Vagina (tissue), 2 donors: ENCODE measurements around the gene ARSG.

Source experiments
- POLR2A ChIP-seq, 2 donors: fragments of 450-650 bp; IDR thresholded peaks; one replicate each; pipeline ENCODE4 v1.6.1; 2017; ENCODE audit warnings: antibody characterized with exemption in 2 of 2, mild to moderate bottlenecking in 2 of 2, moderate library complexity in 2 of 2
- TF ChIP-seq, protein P1 (sequence below), 3 experiments: fragments of 450-650 bp in 2 of 3; fragments of 200-600 bp in 1 of 3; sonication (generic) in 1 of 3; IDR thresholded peaks; one replicate each; pipeline ENCODE4 v1.5.1; 2017 to 2019; ENCODE audit warnings: antibody characterized with exemption in 3 of 3, mild to moderate bottlenecking in 2 of 3, moderate library complexity in 2 of 3

DNA sequence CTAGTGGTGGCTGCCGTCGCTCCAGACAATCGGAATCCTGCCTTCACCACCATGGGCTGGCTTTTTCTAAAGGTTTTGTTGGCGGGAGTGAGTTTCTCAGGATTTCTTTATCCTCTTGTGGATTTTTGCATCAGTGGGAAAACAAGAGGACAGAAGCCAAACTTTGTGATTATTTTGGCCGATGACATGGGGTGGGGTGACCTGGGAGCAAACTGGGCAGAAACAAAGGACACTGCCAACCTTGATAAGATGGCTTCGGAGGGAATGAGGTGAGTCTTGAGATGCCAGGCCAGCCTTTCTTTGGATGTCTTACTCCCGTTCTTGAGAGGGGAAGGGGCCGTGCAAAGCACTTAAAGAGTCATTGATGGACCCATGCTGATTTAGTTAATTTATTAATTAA lies 16.1 kb downstream of the ARSG start:
- TF ChIP-seq, protein P1, sequence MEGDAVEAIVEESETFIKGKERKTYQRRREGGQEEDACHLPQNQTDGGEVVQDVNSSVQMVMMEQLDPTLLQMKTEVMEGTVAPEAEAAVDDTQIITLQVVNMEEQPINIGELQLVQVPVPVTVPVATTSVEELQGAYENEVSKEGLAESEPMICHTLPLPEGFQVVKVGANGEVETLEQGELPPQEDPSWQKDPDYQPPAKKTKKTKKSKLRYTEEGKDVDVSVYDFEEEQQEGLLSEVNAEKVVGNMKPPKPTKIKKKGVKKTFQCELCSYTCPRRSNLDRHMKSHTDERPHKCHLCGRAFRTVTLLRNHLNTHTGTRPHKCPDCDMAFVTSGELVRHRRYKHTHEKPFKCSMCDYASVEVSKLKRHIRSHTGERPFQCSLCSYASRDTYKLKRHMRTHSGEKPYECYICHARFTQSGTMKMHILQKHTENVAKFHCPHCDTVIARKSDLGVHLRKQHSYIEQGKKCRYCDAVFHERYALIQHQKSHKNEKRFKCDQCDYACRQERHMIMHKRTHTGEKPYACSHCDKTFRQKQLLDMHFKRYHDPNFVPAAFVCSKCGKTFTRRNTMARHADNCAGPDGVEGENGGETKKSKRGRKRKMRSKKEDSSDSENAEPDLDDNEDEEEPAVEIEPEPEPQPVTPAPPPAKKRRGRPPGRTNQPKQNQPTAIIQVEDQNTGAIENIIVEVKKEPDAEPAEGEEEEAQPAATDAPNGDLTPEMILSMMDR (IDR thresholded peaks at IDR 0.05), result no peak
- no peak for TF ChIP-seq POLR2A (IDR thresholded peaks at IDR 0.05)
